BLaER1 treated with 17β-estradiol and CSF1 and Interleukin-3, amounts not matched to agents 10 nM and 100 nM (cell line): ENCODE data around the gene SH2D2A.

Source experiments
- H3K27ac ChIP-seq, 11 experiments: shearing (Covaris generic); formaldehyde crosslinking; 2 replicates each; pipeline ENCODE4 v1.8.1; 2022
- H3K27me3 ChIP-seq, 11 experiments: shearing (Covaris generic); formaldehyde crosslinking; 2 replicates each; pipeline ENCODE4 v1.8.1; 2022
- H3K36me3 ChIP-seq, 11 experiments: shearing (Covaris generic); formaldehyde crosslinking; 2 replicates each; pipeline ENCODE4 v1.8.1; 2022
- H3K4me1 ChIP-seq, 10 experiments: shearing (Covaris generic); formaldehyde crosslinking; 2 replicates each; pipeline ENCODE4 v1.8.1; 2022
- H3K4me2 ChIP-seq, 11 experiments: shearing (Covaris generic); formaldehyde crosslinking; 2 replicates each; pipeline ENCODE4 v1.8.1; 2022
- H3K4me3 ChIP-seq, 10 experiments: shearing (Covaris generic); formaldehyde crosslinking; 2 replicates each; pipeline ENCODE4 v1.8.1; 2022
- H3K9ac ChIP-seq, 11 experiments: shearing (Covaris generic); formaldehyde crosslinking; 2 replicates each; pipeline ENCODE4 v1.8.1; 2022
- H3K9me3 ChIP-seq, 11 experiments: shearing (Covaris generic); formaldehyde crosslinking; replicated peaks in 1 of 11; 2 replicates each; pipeline ENCODE4 v1.8.1; 2022
- H4K20me1 ChIP-seq, 11 experiments: shearing (Covaris generic); formaldehyde crosslinking; 2 replicates each; pipeline ENCODE4 v1.8.1; 2022
- Cebpa-rat ChIP-seq, 11 experiments: shearing (Covaris generic); IDR thresholded peaks; 2 replicates each; pipeline ENCODE4 v1.8.1; 2022

Gene SH2D2A

GRCh38 chr1:156845055-156845952 lies 28.7 kb upstream of the SH2D2A start:
- Histone ChIP-seq H3K4me2 (no peak overlapping the region), H4K20me1 (no peaks in the 10 kb centered on the region; a peak in 1 of 22 replicates), H3K27me3 (peaks cover 0 to 20% (median 6%) of the 10 kb centered on the region in 11 experiments; a peak in 10 of 22 replicates), H3K9me3 (no peaks in the 10 kb centered on the region), H3K27ac (no peak overlapping the region), H3K4me3 (no peak overlapping the region), H3K36me3 (no peaks in the 10 kb centered on the region), H3K4me1 (peaks cover 13 to 20% (median 16%) of the 10 kb centered on the region in 10 experiments), H3K9ac (no peak overlapping the region)
- no peak for TF ChIP-seq Cebpa-rat (IDR thresholded peaks at IDR 0.05)

DNA sequence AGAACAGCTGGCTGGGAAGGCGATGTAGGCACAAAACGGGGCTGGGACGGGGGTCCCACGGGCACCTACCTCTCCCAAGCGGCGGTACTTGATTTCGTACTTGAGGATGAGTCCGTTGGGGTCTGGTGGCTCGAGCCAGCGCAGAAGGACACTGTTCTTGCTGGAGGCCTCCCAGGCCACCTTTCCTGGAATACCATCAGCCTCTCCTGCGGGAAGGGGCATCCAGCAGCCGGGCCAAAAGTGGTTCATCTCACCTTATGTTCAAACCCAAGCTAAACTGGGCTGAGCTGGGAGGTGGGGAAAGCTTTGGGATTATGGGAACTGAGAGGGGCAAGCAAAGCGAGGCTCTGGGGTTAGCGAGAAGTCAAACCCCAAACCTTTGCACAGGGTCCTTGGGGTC lies 28.0 kb upstream of the SH2D2A start:
- H3K4me1 ChIP-seq, result peaks cover 13 to 22% (median 16%) of the 10 kb centered on the region in 10 experiments
- H3K27me3 ChIP-seq, result peaks cover 0 to 20% (median 6%) of the 10 kb centered on the region in 11 experiments; a peak in 10 of 22 replicates
- TF ChIP-seq Cebpa-rat (IDR thresholded peaks at IDR 0.05), result no peak
- no peaks in the 10 kb centered on the region; a peak in 1 of 22 replicates for H4K20me1 ChIP-seq
- no peak overlapping the region for H3K27ac ChIP-seq
- no peaks in the 10 kb centered on the region for H3K9me3 ChIP-seq
- no peak overlapping the region for H3K9ac ChIP-seq
- no peak overlapping the region for H3K4me3 ChIP-seq
- H3K4me2 ChIP-seq, result no peak overlapping the region
- no peaks in the 10 kb centered on the region for H3K36me3 ChIP-seq

- H3K4me2 ChIP-seq, result no peak overlapping the region
- peaks cover 0 to 19% (median 6%) of the 10 kb centered on the region in 11 experiments; a peak in 10 of 22 replicates for H3K27me3 ChIP-seq
- H3K4me3 ChIP-seq, result no peak overlapping the region
- H3K36me3 ChIP-seq, result no peaks in the 10 kb centered on the region
- H3K9ac ChIP-seq, result no peak overlapping the region
- TF ChIP-seq Cebpa-rat (IDR thresholded peaks at IDR 0.05), result no peak
- H3K27ac ChIP-seq, result no peak overlapping the region
- H3K4me1 ChIP-seq, result peaks cover 15 to 27% (median 20%) of the 10 kb centered on the region in 10 experiments
- no peaks in the 10 kb centered on the region; a peak in 1 of 22 replicates for H4K20me1 ChIP-seq
- no peaks in the 10 kb centered on the region for H3K9me3 ChIP-seq
These were observed 27.5 kb upstream of the SH2D2A start for GRCh38 chr1:156844102-156844501.

DNA sequence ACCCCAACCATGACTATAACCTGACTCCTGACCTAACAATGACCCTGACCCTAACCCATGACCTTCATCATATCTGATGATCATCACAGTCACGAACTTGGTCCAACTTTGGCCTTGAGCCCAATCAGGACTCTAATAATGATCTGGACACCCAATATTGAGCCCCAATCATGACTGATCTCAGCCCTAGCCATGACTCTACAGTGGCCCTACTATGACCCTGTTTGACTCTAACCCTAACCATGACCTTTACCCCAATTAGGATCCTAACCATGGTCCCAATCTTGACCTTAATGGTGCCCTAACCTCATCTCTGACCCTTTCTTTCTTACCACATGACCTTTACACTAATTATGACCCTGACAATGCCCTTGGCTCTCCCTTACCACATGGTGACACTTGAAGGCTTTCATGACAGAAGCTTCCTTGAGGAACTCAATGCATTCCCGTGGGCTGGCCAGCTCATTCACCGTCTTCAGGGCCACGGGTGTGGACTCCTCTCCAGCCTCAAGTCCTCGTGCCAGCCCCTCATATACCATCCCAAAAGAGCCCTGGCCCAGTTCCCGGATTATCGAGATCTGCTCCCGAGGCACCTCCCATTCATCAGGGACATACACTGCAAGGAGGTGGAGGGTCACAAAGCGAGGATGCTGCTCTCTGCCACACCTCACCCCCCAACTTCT lies 26.1 kb upstream of the SH2D2A start:
- Histone ChIP-seq H3K4me1 (peaks cover 5 to 19% (median 11%) of the 10 kb centered on the region in 10 experiments; a peak in 15 of 20 replicates), H3K9me3 (no peaks in the 10 kb centered on the region), H3K36me3 (no peaks in the 10 kb centered on the region), H3K27ac (no peak overlapping the region), H3K27me3 (peaks cover 0 to 6% (median 0%) of the 10 kb centered on the region in 11 experiments; a peak in 2 of 22 replicates), H3K9ac (no peak overlapping the region), H4K20me1 (no peaks in the 10 kb centered on the region; a peak in 1 of 22 replicates), H3K4me2 (peak overlapping the region in 1 of 11 experiments; percentile 29; a peak in 1 of 22 replicates), H3K4me3 (no peak overlapping the region)
- no peak for TF ChIP-seq Cebpa-rat (IDR thresholded peaks at IDR 0.05)

DNA sequence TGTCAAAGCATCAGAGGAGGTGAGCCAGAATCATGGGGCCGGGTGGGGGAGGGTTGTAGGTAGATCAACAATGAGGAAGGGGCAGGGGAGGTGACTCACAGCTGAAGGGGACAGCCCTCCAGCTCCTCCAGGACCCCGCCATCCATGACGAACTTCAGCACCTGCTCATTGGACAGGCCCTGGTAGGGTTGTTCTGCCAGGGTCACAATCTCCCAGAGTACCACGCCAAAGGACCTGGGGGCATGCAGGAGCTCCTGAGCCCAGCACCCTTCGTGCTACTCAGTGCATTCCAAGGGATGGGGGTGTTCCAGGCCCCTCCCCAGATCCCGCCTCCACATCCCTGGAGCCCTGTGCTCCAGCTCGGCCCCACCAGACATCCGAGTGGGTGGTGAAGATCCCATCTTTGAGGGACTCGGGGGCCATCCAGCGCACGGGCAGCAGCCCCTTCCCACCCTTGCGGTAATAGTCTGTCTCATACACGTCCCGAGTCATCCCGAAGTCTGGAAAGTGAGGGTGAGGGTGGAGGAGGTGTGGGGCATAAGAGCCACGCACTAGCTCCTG lies 24.7 kb upstream of the SH2D2A start:
- Histone ChIP-seq H3K36me3 (no peaks in the 10 kb centered on the region), H3K4me1 (peaks cover 5 to 13% (median 9%) of the 10 kb centered on the region in 10 experiments; a peak in 15 of 20 replicates), H3K4me3 (no peak overlapping the region), H3K9me3 (no peaks in the 10 kb centered on the region), H3K4me2 (no peak overlapping the region), H3K27me3 (peaks cover 0 to 5% (median 0%) of the 10 kb centered on the region in 11 experiments; a peak in 1 of 22 replicates), H3K27ac (no peak overlapping the region), H3K9ac (no peak overlapping the region), H4K20me1 (no peaks in the 10 kb centered on the region; a peak in 1 of 22 replicates)
- TF ChIP-seq Cebpa-rat (IDR thresholded peaks at IDR 0.05), result no peak

GRCh38 chr1:156840898-156841279 lies 24.2 kb upstream of the SH2D2A start:
- TF ChIP-seq Cebpa-rat (IDR thresholded peaks at IDR 0.05), result no peak
- Histone ChIP-seq H3K4me2 (no peak overlapping the region), H4K20me1 (no peaks in the 10 kb centered on the region; a peak in 1 of 22 replicates), H3K4me3 (no peak overlapping the region), H3K9ac (no peak overlapping the region), H3K27me3 (peaks cover 0 to 5% (median 0%) of the 10 kb centered on the region in 11 experiments; a peak in 1 of 22 replicates), H3K36me3 (no peaks in the 10 kb centered on the region), H3K9me3 (no peaks in the 10 kb centered on the region), H3K27ac (no peak overlapping the region), H3K4me1 (peaks cover 5 to 13% (median 9%) of the 10 kb centered on the region in 10 experiments; a peak in 15 of 20 replicates)

DNA sequence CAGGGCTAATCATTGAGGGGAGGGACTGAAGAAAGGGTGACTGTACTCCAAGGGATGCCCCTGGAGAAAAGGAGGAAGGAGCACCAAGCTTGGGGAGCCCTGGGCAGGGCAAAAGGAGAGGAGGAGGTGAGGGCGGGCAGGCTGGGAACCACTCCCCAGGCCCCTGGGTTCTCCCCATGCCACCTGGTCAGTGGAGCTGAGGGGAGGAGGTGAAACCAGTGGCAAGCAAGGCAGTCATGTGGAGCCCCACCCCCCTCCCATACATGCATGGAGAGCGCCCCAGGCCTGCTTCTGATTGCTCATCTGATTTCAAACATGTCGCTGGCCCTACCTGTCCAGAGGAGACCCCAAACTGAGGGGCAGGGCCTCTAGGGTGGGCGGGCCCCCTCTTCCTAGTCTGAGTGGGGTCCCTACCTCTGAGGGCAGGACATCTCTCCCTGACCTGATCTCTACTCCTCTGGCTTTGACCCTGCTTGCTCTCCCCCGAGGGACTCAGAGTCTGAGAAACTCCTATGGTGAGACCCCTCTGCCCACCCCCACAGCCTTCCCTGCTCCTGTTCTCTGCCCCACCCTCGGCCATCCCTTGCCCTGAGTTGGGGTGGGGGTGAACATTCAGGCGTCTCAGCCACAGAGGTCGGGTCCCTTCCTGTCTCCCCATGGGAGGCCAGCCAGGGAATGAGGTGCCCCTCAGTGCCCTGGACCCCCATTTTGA lies 23.7 kb upstream of the SH2D2A start:
- H3K9me3 ChIP-seq, result no peaks in the 10 kb centered on the region
- no peak overlapping the region for H3K27ac ChIP-seq
- no peak for TF ChIP-seq Cebpa-rat (IDR thresholded peaks at IDR 0.05)
- no peak overlapping the region for H3K4me2 ChIP-seq
- H3K36me3 ChIP-seq, result no peaks in the 10 kb centered on the region
- H3K4me3 ChIP-seq, result no peak overlapping the region
- no peaks in the 10 kb centered on the region; a peak in 1 of 22 replicates for H4K20me1 ChIP-seq
- peaks cover 5 to 13% (median 9%) of the 10 kb centered on the region in 10 experiments; a peak in 15 of 20 replicates for H3K4me1 ChIP-seq
- H3K27me3 ChIP-seq, result peaks cover 0 to 5% (median 0%) of the 10 kb centered on the region in 11 experiments; a peak in 1 of 22 replicates
- no peak overlapping the region for H3K9ac ChIP-seq

DNA sequence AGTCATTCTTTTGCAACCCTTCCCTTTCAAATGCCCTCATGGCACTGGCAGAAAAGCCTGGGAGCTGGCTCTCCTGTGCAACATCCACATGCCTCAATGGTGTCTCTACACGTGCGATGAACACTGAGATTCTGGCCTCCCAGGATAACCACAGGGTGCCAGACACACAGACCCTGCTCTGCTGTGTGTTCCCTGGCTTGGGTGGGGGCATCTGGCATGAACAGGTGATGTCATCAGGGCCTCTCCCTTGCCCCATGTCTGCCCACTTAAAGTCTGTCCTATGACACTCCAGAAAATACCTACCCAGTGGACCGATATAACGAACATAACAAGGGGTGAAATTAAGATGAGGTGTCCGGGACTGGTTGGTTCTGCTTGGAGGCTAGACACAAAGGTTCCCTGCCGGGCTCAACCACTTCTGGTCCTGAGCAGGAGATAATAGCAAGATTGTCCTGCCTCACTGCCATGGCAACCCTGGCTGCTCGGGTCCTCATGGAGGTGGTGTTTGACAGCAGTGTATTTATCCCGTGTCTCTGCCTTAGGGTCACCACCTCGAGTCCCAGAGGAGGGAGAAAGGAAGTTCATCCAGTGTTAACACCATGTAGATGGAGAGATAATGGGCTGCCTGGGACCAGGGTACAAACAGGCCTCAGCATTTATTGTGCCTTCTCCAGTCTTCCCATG lies 22.9 kb upstream of the SH2D2A start:
- no peaks in the 10 kb centered on the region for H3K9me3 ChIP-seq
- H4K20me1 ChIP-seq, result no peaks in the 10 kb centered on the region; a peak in 1 of 22 replicates
- peak overlapping the region in 10 of 11 experiments; percentile 11 to 64 (median 54); a peak in 19 of 22 replicates for H3K4me2 ChIP-seq
- TF ChIP-seq Cebpa-rat (IDR thresholded peaks at IDR 0.05), result no peak
- H3K36me3 ChIP-seq, result no peaks in the 10 kb centered on the region
- no peak overlapping the region for H3K9ac ChIP-seq
- H3K4me3 ChIP-seq, result no peak overlapping the region
- peaks cover 0 to 4% (median 0%) of the 10 kb centered on the region in 11 experiments; a peak in 1 of 22 replicates for H3K27me3 ChIP-seq
- H3K4me1 ChIP-seq, result peaks cover 5 to 13% (median 9%) of the 10 kb centered on the region in 10 experiments; a peak in 15 of 20 replicates
- no peak overlapping the region for H3K27ac ChIP-seq
